ENCODE measurements around the gene LTB4R2. TPM values are rescaled to one million over a fixed set of nuclear protein-coding genes. Genes with fewer than 3 reads are reported as not detected.
A peak's percentile ranks its signal among the peaks of the same experiment; 100 is the strongest.

Gene LTB4R2
- total RNA-seq, 4 donors from 2014 or later: 131 to 184 (median 156) TPM

GRCh38 chr14:24278424-24278823 lies 31.5 kb upstream of the LTB4R2 start:
- Histone ChIP-seq H3K9me3 (no peaks in the 10 kb centered on the region), H3K36me3 (no peaks in the 10 kb centered on the region), H3K27me3 (no peaks in the 10 kb centered on the region), H3K4me3 (no peak overlapping the region), H3K27ac (no peak overlapping the region), H3K4me1 (peaks cover 57% of the 10 kb centered on the region)
- TF ChIP-seq POLR2A (IDR thresholded peaks at IDR 0.05) (no peak), EP300 (IDR thresholded peaks at IDR 0.05) (no peak), POLR2AphosphoS5 (IDR thresholded peaks at IDR 0.05) (no peak)
- TF ChIP-seq, protein P1, sequence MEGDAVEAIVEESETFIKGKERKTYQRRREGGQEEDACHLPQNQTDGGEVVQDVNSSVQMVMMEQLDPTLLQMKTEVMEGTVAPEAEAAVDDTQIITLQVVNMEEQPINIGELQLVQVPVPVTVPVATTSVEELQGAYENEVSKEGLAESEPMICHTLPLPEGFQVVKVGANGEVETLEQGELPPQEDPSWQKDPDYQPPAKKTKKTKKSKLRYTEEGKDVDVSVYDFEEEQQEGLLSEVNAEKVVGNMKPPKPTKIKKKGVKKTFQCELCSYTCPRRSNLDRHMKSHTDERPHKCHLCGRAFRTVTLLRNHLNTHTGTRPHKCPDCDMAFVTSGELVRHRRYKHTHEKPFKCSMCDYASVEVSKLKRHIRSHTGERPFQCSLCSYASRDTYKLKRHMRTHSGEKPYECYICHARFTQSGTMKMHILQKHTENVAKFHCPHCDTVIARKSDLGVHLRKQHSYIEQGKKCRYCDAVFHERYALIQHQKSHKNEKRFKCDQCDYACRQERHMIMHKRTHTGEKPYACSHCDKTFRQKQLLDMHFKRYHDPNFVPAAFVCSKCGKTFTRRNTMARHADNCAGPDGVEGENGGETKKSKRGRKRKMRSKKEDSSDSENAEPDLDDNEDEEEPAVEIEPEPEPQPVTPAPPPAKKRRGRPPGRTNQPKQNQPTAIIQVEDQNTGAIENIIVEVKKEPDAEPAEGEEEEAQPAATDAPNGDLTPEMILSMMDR (IDR thresholded peaks at IDR 0.05): no peak
- 92% methylated on average over 5 of the region's 5 CpGs for WGBS
- no peak for DNase-seq (ENCODE audit: low spot score in 2 of 2)

- no peak overlapping the region for H3K27ac ChIP-seq
Measured at GRCh38 chr14:24279301-24280186, 30.4 kb upstream of the LTB4R2 start.

GRCh38 chr14:24280797-24281460 lies 29.0 kb upstream of the LTB4R2 start:
- peaks cover 52% of the 10 kb centered on the region for H3K4me1 ChIP-seq
- no peaks in the 10 kb centered on the region for H3K36me3 ChIP-seq
- DNase-seq (ENCODE audit: low spot score in 2 of 2): no peak
- no peaks in the 10 kb centered on the region for H3K27me3 ChIP-seq
- no peaks in the 10 kb centered on the region for H3K9me3 ChIP-seq
- TF ChIP-seq POLR2A (IDR thresholded peaks at IDR 0.05) (no peak), EP300 (IDR thresholded peaks at IDR 0.05) (no peak), POLR2AphosphoS5 (IDR thresholded peaks at IDR 0.05) (no peak)
- TF ChIP-seq, protein P1 (IDR thresholded peaks at IDR 0.05): no peak
- no peak overlapping the region for H3K27ac ChIP-seq
- no peak overlapping the region for H3K4me3 ChIP-seq
- WGBS: 75% methylated on average over 6 of the region's 6 CpGs

More at GRCh38 chr14:24279301-24280186, 30.4 kb upstream of the LTB4R2 start:
- Histone ChIP-seq H3K27me3 (no peaks in the 10 kb centered on the region), H3K9me3 (no peaks in the 10 kb centered on the region), H3K36me3 (no peaks in the 10 kb centered on the region), H3K4me1 (peaks cover 51% of the 10 kb centered on the region), H3K4me3 (no peak overlapping the region)
- TF ChIP-seq POLR2A (IDR thresholded peaks at IDR 0.05) (no peak), EP300 (IDR thresholded peaks at IDR 0.05) (no peak), POLR2AphosphoS5 (IDR thresholded peaks at IDR 0.05) (no peak)
- TF ChIP-seq, protein P1 (IDR thresholded peaks at IDR 0.05): peak in 1 of 2 donors; percentile 30
- DNase-seq (ENCODE audit: low spot score in 2 of 2): no peak
- WGBS: 64% methylated on average over 11 of the region's 11 CpGs

DNA sequence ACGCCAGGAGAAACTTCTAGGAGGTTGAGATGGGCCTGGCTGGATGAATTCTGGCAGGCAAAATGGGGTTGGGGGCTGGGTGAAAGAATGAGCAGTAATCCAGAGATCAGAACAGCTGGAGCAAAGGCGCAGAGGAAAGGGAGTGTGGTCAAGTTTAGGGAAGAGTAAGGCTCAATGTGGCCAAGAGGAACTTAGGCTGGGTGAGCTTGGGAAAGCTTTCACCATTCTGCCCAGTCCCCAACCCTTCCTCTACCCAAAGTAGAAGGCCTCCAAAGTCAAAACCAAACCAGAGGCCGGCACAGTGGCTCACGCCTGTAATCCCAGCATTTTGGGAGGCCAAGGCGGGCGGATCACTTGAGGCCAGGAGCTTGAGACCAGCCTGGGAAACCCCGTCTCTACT lies 28.3 kb upstream of the LTB4R2 start:
- WGBS: 90% methylated on average over 7 of the region's 7 CpGs
- Histone ChIP-seq H3K27me3 (no peaks in the 10 kb centered on the region), H3K4me3 (no peak overlapping the region), H3K27ac (no peak overlapping the region), H3K36me3 (no peaks in the 10 kb centered on the region), H3K9me3 (no peaks in the 10 kb centered on the region), H3K4me1 (peaks cover 53% of the 10 kb centered on the region)
- no peak for DNase-seq (ENCODE audit: low spot score in 2 of 2)
- TF ChIP-seq, protein P1 (IDR thresholded peaks at IDR 0.05): no peak
- TF ChIP-seq POLR2A (IDR thresholded peaks at IDR 0.05) (no peak), POLR2AphosphoS5 (IDR thresholded peaks at IDR 0.05) (no peak), EP300 (IDR thresholded peaks at IDR 0.05) (no peak)

DNA sequence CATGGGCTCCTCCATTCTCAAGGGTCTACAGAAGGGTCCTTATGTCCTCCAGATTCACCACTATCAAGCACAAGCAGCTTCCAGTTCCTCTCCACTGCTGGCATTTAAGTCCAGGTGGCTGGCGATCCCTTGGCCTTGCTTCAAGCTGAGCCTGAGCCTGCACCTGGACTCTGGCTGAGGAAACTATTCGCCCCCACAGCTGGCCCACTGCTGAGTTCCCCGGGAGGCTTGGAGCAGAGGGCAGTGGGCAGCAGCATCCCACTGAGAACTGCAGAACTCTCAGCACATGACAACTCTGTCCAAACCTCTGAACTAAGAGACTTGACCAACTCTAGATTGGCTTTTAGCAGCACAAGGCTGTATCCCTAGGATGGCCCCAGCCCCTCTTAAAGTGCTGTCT lies 27.2 kb upstream of the LTB4R2 start:
- no peaks in the 10 kb centered on the region for H3K9me3 ChIP-seq
- H3K4me3 ChIP-seq: no peak overlapping the region
- peaks cover 42% of the 10 kb centered on the region for H3K4me1 ChIP-seq
- no peaks in the 10 kb centered on the region for H3K36me3 ChIP-seq
- H3K27ac ChIP-seq: no peak overlapping the region
- TF ChIP-seq, protein P1 (IDR thresholded peaks at IDR 0.05): no peak
- TF ChIP-seq EP300 (IDR thresholded peaks at IDR 0.05) (no peak), POLR2A (IDR thresholded peaks at IDR 0.05) (no peak), POLR2AphosphoS5 (IDR thresholded peaks at IDR 0.05) (no peak)
- DNase-seq (ENCODE audit: low spot score in 2 of 2): no peak
- no peaks in the 10 kb centered on the region for H3K27me3 ChIP-seq
- 75% methylated on average over 2 of the region's 3 CpGs for WGBS

Data from suprapubic skin (tissue), 4 donors.